GM18861 (cell line): Measurements from ENCODE around the gene COL4A4.

Source experiments
- ATAC-seq: cut with Tn5 transposase; IDR thresholded peaks from one replicate; pipeline ENCODE4 v1.9.1; 2021; ENCODE audit not compliant: unreplicated experiment

COL4A4 gene

GRCh38 chr2:227033471-227034148 is 130.4 kb downstream of the COL4A4 start:
- ATAC-seq: peak; percentile 79

- ATAC-seq: no peak
These were observed 132.6 kb downstream of the COL4A4 start for GRCh38 chr2:227031379-227031778.

GRCh38 chr2:227030789-227031188 is 133.2 kb downstream of the COL4A4 start:
- no peak for ATAC-seq

GRCh38 chr2:227029426-227030105 is 134.4 kb downstream of the COL4A4 start:
- no peak for ATAC-seq

GRCh38 chr2:227025510-227025909 is 138.5 kb downstream of the COL4A4 start:
- ATAC-seq: peak; percentile 52

- no peak for ATAC-seq
These were observed 141.4 kb downstream of the COL4A4 start for GRCh38 chr2:227022608-227023007.

GRCh38 chr2:227020416-227020815 is 143.6 kb downstream of the COL4A4 start:
- no peak for ATAC-seq

GRCh38 chr2:227016894-227017293 is 147.1 kb downstream of the COL4A4 start:
- ATAC-seq: no peak

GRCh38 chr2:227013881-227014280 is 150.1 kb downstream of the COL4A4 start:
- ATAC-seq: no peak

GRCh38 chr2:227013330-227013729 is 150.7 kb downstream of the COL4A4 start:
- ATAC-seq: no peak

- ATAC-seq: no peak
These were observed 153.6 kb downstream of the COL4A4 start for GRCh38 chr2:227010433-227010832.

GRCh38 chr2:227007940-227008339 is 156.1 kb downstream of the COL4A4 start:
- no peak for ATAC-seq

- ATAC-seq: no peak
These were observed 156.9 kb downstream of the COL4A4 start for GRCh38 chr2:227007148-227007547.

- ATAC-seq: no peak
These were observed 157.7 kb downstream of the COL4A4 start for GRCh38 chr2:227006189-227006897.

GRCh38 chr2:227004482-227004881 is 159.5 kb downstream of the COL4A4 start:
- ATAC-seq: no peak

GRCh38 chr2:227000123-227000522 is 163.9 kb downstream of the COL4A4 start:
- no peak for ATAC-seq

- ATAC-seq: no peak
These were observed 164.3 kb downstream of the COL4A4 start for GRCh38 chr2:226999661-227000060.

- peak; percentile 55 for ATAC-seq
These were observed 168.4 kb downstream of the COL4A4 start for GRCh38 chr2:226995625-226996041.

- no peak for ATAC-seq
These were observed 169.2 kb downstream of the COL4A4 start for GRCh38 chr2:226994775-226995174.

GRCh38 chr2:226993171-226993570 is 170.8 kb downstream of the COL4A4 start:
- no peak for ATAC-seq

- ATAC-seq: no peak
These were observed 172.3 kb downstream of the COL4A4 start for GRCh38 chr2:226991663-226992062.

- no peak for ATAC-seq
These were observed 178.4 kb downstream of the COL4A4 start for GRCh38 chr2:226985583-226985946.
